Hepatocyte (in vitro differentiated cells): ENCODE data around the gene TCL1B. TPM values are rescaled to one million over a fixed set of nuclear protein-coding genes. Genes with fewer than 3 reads are reported as not detected.

ENCODE experiments used
- DNase-seq: peaks from one replicate; pipeline ENCODE4 v3.0.0-alpha.2; 2016; ENCODE audit warnings: low spot score
- H2AFZ ChIP-seq: fragments of 200-600 bp; sonication (generic); 2 replicates; pipeline ENCODE4 v1.6.0; 2016; ENCODE audit warnings: antibody characterized with exemption, mild to moderate bottlenecking
- H3K27ac ChIP-seq: fragments of 200-600 bp; sonication (generic); 2 replicates; pipeline ENCODE4 v1.5.1; 2016; ENCODE audit warnings: mild to moderate bottlenecking
- H3K27me3 ChIP-seq: fragments of 200-600 bp; sonication (generic); 2 replicates; pipeline ENCODE4 v1.6.1; 2016
- H3K36me3 ChIP-seq: fragments of 200-600 bp; sonication (generic); replicated peaks from 2 replicates; pipeline ENCODE4 v1.5.1; 2016; ENCODE audit warnings: low read depth; ENCODE audit not compliant: insufficient read depth
- H3K4me1 ChIP-seq: fragments of 200-600 bp; sonication (generic); 2 replicates; pipeline ENCODE4 v1.5.1; 2016; ENCODE audit warnings: mild to moderate bottlenecking, moderate library complexity; ENCODE audit not compliant: insufficient read depth
- H3K4me2 ChIP-seq: fragments of 200-600 bp; sonication (generic); 2 replicates; pipeline ENCODE4 v1.6.0; 2016
- H3K4me3 ChIP-seq: fragments of 200-600 bp; sonication (generic); 2 replicates; pipeline ENCODE4 v1.5.1; 2016; ENCODE audit warnings: mild to moderate bottlenecking
- H3K79me2 ChIP-seq: fragments of 200-600 bp; sonication (generic); 2 replicates; pipeline ENCODE4 v1.6.0; 2017; ENCODE audit warnings: mild to moderate bottlenecking
- H3K9me2 ChIP-seq: fragments of 200-600 bp; sonication (generic); replicated peaks from 2 replicates; pipeline ENCODE4 v1.6.0; 2017; ENCODE audit warnings: mild to moderate bottlenecking; ENCODE audit not compliant: insufficient read depth
- H3K9me3 ChIP-seq: fragments of 200-600 bp; sonication (generic); 2 replicates; pipeline ENCODE4 v1.5.1; 2016; ENCODE audit warnings: low read depth, mild to moderate bottlenecking
- H4K20me1 ChIP-seq: fragments of 200-600 bp; sonication (generic); 2 replicates; pipeline ENCODE4 v1.6.0; 2016; ENCODE audit warnings: mild to moderate bottlenecking; ENCODE audit not compliant: insufficient read depth, poor library complexity, severe bottlenecking
- CTCF ChIP-seq: fragments of 200-600 bp; sonication (generic); IDR thresholded peaks from 2 replicates; pipeline ENCODE4 v1.5.1; 2016; ENCODE audit warnings: antibody characterized with exemption, mild to moderate bottlenecking; ENCODE audit not compliant: poor library complexity
- EZH2 ChIP-seq: fragments of 200-600 bp; sonication (generic); IDR thresholded peaks from 2 replicates; pipeline ENCODE4 v1.6.1; 2016; ENCODE audit warnings: antibody characterized with exemption, mild to moderate bottlenecking, borderline replicate concordance
- EZH2phosphoT487 ChIP-seq: fragments of 200-600 bp; sonication (generic); IDR thresholded peaks from one replicate; pipeline ENCODE4 v1.6.1; 2018; ENCODE audit warnings: antibody characterized with exemption, mild to moderate bottlenecking, low read depth, moderate library complexity; ENCODE audit not compliant: unreplicated experiment, severe bottlenecking
- WGBS: methylation state at CpG from one replicate; pipeline ENCODE4 v1.1.6; 2016; ENCODE audit warnings: low lambda C conversion rate; ENCODE audit errors: missing lambda C conversion rate; 5-methylcytosine and 5-hydroxymethylcytosine counted together
- polyA plus RNA-seq: library from polyadenylated mRNA; unstranded; fragments of >200 nt; fragmentation: Nextera tagmentation; extraction: Ambion mirVana; gene quantifications from 2 replicates; pipeline ENCODE4 v1.2.1, GENCODE V29; 2016
- total RNA-seq: library from RNA; depleted of rRNA; stranded (reverse); fragments of >200 nt; gene quantifications from 2 replicates; pipeline ENCODE4 v1.2.3, GENCODE V29; 2014

Gene TCL1B
- total and polyA plus RNA-seq, 2 experiments from 2014 or later = 0.50 TPM; not detected in 1

GRCh38 chr14:95698287-95698686, 12.1 kb downstream of the TCL1B start:
- no peak for DNase-seq
- H3K36me3 ChIP-seq = peaks cover 3% of the 10 kb centered on the region
- H3K4me3 ChIP-seq = no peak overlapping the region
- peaks cover 29% of the 10 kb centered on the region for H3K27me3 ChIP-seq
- no peak overlapping the region for H3K27ac ChIP-seq
- H3K9me3 ChIP-seq = no peaks in the 10 kb centered on the region
- H3K4me1 ChIP-seq = no peaks in the 10 kb centered on the region
- H2AFZ ChIP-seq = no peak overlapping the region
- TF ChIP-seq EZH2 = no peak
- TF ChIP-seq EZH2phosphoT487 = no peak
- no peak for TF ChIP-seq CTCF
- no peaks in the 10 kb centered on the region for H4K20me1 ChIP-seq
- H3K9me2 ChIP-seq = no peaks in the 10 kb centered on the region
- H3K4me2 ChIP-seq = no peak overlapping the region
- no peaks in the 10 kb centered on the region for H3K79me2 ChIP-seq

GRCh38 chr14:95699412-95699811, 13.2 kb downstream of the TCL1B start:
- WGBS = 66% methylated on average over 5 of the region's 5 CpGs
- TF ChIP-seq EZH2 = no peak
- no peak for TF ChIP-seq CTCF
- TF ChIP-seq EZH2phosphoT487 = no peak
- no peaks in the 10 kb centered on the region for H4K20me1 ChIP-seq
- H2AFZ ChIP-seq = no peak overlapping the region
- H3K27ac ChIP-seq = no peak overlapping the region
- no peaks in the 10 kb centered on the region for H3K4me1 ChIP-seq
- no peaks in the 10 kb centered on the region for H3K9me2 ChIP-seq
- H3K79me2 ChIP-seq = no peaks in the 10 kb centered on the region
- H3K4me2 ChIP-seq = no peak overlapping the region
- H3K9me3 ChIP-seq = no peaks in the 10 kb centered on the region
- H3K36me3 ChIP-seq = peaks cover 3% of the 10 kb centered on the region
- no peak for DNase-seq
- peaks cover 37% of the 10 kb centered on the region for H3K27me3 ChIP-seq
- no peak overlapping the region for H3K4me3 ChIP-seq

- Histone ChIP-seq H3K4me3 (no peak overlapping the region), H3K27me3 (peaks cover 37% of the 10 kb centered on the region), H3K36me3 (peaks cover 3% of the 10 kb centered on the region), H3K4me2 (no peak overlapping the region), H3K4me1 (no peaks in the 10 kb centered on the region), H4K20me1 (no peaks in the 10 kb centered on the region), H3K79me2 (no peaks in the 10 kb centered on the region), H3K9me2 (no peaks in the 10 kb centered on the region), H3K9me3 (no peaks in the 10 kb centered on the region), H3K27ac (no peak overlapping the region), H2AFZ (no peak overlapping the region)
- 49% methylated on average over 5 of the region's 5 CpGs for WGBS
- no peak for TF ChIP-seq EZH2phosphoT487
- TF ChIP-seq CTCF = no peak
- no peak for TF ChIP-seq EZH2
- DNase-seq = no peak
Measured at GRCh38 chr14:95700221-95700976, 14.2 kb downstream of the TCL1B start.
